VCaP (cell line): ENCODE results near the gene PDIA5.

ENCODE experiments used
- H3K27ac ChIP-seq: fragments of 450-650 bp; 2 replicates; pipeline ENCODE4 v1.5.1; 2017
- CTCF ChIP-seq: fragments of 450-650 bp; conservative IDR thresholded peaks from 2 replicates; pipeline ENCODE4 v1.5.1; 2017; ENCODE audit warnings: mild to moderate bottlenecking, moderate library complexity

Gene PDIA5

DNA sequence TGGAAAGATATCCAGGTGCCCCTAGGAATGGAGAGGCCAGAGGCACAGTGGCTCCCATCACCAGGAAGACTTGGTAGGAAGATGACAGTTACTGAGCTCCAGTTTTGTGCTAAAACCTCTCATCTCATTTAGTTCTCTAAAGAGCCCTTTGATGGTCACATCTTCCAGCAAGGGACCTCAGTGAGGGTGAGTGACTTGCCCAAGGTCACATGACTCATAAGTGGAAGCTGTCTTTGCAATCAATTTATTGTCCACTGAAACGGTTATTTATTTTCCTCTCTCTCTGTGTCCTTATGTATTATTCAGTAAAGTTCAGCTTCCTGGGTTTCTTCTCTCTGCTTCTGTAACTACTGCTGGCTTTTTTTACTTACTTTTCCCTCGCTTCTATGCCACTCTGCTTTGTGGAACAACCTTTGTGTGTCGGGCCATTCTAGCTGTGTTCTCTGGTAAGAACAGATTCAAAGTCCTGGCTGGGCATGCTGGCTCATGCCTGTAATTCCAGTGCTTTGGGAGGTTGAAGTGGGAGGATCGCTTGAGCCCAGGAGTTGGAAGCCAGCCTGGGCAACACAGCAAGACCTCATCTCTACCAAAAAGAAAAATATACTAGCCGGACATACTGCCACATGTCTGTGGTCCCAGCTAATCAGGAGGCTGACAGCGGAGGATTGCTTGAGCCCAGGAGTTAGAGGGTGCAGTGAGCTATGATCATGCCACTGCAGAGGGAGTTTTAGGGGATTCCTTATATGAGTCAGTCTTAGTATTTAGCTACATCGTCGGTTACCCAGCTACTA lies 55.9 kb downstream of the PDIA5 start:
- TF ChIP-seq CTCF: no peak
- H3K27ac ChIP-seq: no peak overlapping the region

GRCh38 chr3:123123716-123124616 lies 57.1 kb downstream of the PDIA5 start:
- TF ChIP-seq CTCF: no peak
- no peak overlapping the region for H3K27ac ChIP-seq

GRCh38 chr3:123124971-123125370 lies 58.1 kb downstream of the PDIA5 start:
- no peak overlapping the region for H3K27ac ChIP-seq
- no peak for TF ChIP-seq CTCF

- no peak overlapping the region for H3K27ac ChIP-seq
- no peak for TF ChIP-seq CTCF
Observed at GRCh38 chr3:123126031-123126430, 59.2 kb downstream of the PDIA5 start.

- no peak for TF ChIP-seq CTCF
- no peak overlapping the region for H3K27ac ChIP-seq
Observed at GRCh38 chr3:123126653-123127052, 59.8 kb downstream of the PDIA5 start.

DNA sequence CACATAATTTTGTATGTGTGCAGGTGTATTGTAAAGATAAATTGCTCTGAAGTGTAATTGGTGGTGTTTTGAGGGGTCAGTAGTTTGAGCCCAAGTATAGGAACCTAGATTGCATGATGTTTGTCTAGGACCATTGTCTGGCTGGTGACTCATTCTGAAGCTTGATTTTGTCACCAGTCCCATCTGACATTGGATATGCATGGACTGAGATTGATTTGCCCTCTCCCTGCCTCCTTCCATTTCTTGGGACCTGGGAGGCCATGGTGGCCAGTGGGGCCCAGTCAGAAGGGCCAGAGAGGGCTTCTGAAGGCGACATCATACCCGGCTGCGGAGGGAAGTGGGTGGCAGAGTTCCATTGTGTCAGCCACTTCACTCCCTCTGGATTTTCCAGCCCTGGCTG lies 62.3 kb downstream of the PDIA5 start:
- TF ChIP-seq CTCF: no peak
- no peak overlapping the region for H3K27ac ChIP-seq

DNA sequence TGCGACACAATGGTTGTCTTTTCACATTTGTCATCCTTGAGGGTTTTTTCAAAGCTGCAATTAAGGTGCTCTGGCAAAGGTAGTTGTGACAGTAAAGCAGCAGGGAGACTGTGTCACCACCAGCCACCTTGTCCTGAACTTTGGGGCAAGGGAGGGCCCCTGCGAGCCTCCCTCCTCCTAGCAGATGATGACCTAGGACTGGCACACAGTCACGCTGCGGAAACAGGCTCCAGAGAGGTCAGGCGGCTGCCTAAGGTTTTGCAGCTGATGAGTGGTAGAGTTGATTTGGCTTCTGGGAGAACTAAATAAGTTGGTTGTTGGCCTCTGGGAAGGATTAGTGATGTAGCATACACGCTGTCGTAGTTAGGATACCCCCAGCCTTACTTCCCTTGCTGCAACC lies 62.7 kb downstream of the PDIA5 start:
- H3K27ac ChIP-seq: no peak overlapping the region
- no peak for TF ChIP-seq CTCF
